A549 treated with CpdA at 1 μM for 4 hours (cell line): Measurements from ENCODE around the gene MBLAC1. TPM values are rescaled to one million over a fixed set of nuclear protein-coding genes. Genes with fewer than 3 reads are reported as not detected.

Source experiments
- total RNA-seq: library from RNA; stranded (reverse); fragments of 200-300 nt; extraction: Qiagen RNA extraction; gene quantifications from 5 replicates; pipeline ENCODE4 v1.2.3, GENCODE V29; 2022; ENCODE audit warnings: low read depth

MBLAC1 gene, protein sequence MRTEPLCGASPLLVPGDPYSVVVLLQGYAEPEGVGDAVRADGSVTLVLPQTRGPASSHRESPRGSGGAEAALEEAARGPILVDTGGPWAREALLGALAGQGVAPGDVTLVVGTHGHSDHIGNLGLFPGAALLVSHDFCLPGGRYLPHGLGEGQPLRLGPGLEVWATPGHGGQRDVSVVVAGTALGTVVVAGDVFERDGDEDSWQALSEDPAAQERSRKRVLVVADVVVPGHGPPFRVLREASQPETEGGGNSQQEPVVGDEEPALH
- 2.5 to 3.5 TPM (median 2.9 TPM) in 5 replicates for total RNA-seq

GRCh38 chr7:100126931-100127865, at the start of gene MBLAC1:
Gene MBLAC1, plus strand, starts transcription at chr7:100126967. Its CDS starts 429 bp downstream, at chr7:100127396.

DNA sequence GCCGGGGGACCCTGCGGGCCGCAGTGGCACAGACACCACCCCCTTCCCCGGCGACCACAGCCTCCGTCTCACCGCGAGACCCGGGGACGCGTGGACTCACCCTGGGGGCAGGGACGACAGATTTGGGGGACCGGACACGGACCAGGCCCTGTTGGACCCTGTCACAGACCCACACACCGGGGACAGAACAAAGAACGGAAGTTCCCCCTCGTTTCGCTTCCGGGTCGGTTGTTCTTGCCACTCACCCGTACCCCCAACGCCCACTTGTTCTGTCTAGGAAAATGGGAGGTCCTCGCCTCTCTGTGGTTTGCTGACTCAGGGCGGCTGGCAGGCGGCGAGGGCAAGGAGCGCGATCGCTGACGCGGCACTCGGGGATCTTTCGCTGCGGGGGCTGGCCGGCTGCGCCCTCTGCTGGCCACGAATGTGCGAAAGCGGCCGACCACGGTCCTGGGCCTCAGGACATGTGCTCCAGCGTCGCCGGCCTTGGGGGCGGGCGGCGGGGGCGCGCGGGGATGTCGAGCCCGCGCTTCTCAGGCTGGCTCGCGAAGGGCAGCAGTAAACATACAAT, 45.1 kb upstream of the MBLAC1 start, which contains the start of gene ZNF3:
Gene ZNF3, minus strand, starts transcription at position 189 of the 568 bp plus-strand sequence. CDS start 4,366 bp downstream, outside the sequence.

DNA sequence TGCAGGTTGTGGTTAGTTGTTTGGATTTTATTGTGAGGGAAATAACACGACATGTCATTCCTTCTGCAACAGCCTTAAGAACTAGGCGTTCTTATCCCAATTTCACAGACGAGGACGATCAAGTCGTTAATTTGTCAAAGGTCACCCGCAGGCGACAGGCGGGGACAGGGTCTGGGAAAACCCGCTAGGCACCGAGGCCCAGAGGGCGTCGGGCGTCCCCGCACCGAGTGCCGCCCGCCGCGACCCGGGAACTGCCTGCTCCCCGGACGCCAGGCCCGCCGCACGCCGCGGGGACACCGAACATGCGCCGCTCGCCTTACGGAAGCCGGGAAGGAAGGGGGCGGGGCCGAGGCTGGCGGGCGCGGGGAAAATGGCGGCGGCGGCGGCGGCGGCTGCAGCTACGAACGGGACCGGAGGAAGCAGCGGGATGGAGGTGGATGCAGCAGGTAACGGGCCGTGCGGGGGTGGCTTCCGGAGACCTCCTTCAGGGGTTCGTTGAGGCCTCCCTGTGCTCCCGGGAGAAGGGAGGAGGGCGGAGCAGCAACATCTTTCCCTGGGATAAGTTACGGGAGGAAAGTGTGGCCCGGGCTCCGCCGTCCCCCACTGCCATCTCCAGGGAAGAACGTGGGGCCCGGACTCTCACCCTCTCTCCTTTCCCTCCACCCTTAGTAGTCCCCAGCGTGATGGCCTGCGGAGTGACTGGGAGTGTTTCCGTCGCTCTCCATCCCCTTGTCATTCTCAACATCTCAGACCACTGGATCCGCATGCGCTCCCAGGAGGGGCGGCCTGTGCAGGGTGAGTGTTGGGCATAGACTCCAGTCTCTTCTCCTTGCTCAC, 37.9 kb upstream of the MBLAC1 start, which contains the start of gene COPS6:
Gene COPS6, plus strand, starts transcription at position 349 of the 837 bp plus-strand sequence. Its CDS starts 22 bp downstream, at position 371.

GRCh38 chr7:100101016-100101862, 25.5 kb upstream of the MBLAC1 start, which contains the start of the genes AP4M1 and MCM7:
Gene AP4M1, plus strand, starts transcription at chr7:100101643. Its CDS starts 72 bp downstream, at chr7:100101715.
Gene MCM7, minus strand, starts transcription at chr7:100101397. Its CDS starts 103 bp downstream, at chr7:100101294.

DNA sequence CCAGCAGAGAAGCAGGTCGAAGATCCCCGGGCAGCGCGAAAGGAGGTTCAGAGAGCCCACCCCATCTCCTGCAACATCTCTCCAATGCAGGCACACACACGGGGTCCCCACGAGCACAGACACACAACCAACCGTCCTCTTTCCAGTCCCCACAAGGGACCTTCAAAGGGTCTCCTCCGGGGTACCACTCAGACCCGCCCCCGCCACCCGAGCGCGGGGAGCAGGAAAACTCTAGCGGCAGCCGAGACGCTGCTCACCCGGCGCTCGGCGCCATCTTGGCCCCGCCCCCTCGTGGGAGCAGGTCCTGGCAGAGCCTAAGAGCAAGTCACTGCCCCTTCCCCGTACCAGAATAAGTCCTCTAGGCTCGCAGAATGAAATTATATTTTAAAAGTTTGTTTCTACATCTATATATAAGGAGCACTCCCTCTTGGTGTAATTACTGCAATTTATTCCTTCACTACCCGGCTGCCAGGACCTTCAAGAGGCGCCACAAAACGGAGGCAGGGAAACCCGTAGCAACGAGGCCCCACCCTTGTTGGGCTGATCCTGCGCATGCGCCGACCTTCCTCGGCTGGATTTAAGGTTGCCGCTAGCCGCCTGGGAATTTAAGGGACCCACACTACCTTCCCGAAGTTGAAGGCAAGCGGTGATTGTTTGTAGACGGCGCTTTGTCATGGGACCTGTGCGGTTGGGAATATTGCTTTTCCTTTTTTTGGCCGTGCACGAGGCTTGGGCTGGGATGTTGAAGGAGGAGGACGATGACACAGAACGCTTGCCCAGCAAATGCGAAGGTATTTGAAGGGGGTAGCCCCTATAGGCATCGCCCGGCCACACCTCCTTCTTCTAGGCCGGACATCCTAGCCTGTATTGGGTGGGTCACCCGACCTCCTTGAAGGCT, 7.4 kb upstream of the MBLAC1 start, which contains the start of the genes CNPY4 and TAF6:
Gene CNPY4, plus strand, starts transcription at position 563 of the 898 bp plus-strand sequence. Its CDS starts 111 bp downstream, at position 674.
Gene TAF6, minus strand, starts transcription at position 287 of the 898 bp plus-strand sequence. CDS start 5,149 bp downstream, outside the sequence.

GRCh38 chr7:100148559-100149328, 22.0 kb downstream of the MBLAC1 start, which contains the start of gene LAMTOR4:
Gene LAMTOR4, plus strand, starts transcription at chr7:100148918. Its CDS starts 55 bp downstream, at chr7:100148973.

DNA sequence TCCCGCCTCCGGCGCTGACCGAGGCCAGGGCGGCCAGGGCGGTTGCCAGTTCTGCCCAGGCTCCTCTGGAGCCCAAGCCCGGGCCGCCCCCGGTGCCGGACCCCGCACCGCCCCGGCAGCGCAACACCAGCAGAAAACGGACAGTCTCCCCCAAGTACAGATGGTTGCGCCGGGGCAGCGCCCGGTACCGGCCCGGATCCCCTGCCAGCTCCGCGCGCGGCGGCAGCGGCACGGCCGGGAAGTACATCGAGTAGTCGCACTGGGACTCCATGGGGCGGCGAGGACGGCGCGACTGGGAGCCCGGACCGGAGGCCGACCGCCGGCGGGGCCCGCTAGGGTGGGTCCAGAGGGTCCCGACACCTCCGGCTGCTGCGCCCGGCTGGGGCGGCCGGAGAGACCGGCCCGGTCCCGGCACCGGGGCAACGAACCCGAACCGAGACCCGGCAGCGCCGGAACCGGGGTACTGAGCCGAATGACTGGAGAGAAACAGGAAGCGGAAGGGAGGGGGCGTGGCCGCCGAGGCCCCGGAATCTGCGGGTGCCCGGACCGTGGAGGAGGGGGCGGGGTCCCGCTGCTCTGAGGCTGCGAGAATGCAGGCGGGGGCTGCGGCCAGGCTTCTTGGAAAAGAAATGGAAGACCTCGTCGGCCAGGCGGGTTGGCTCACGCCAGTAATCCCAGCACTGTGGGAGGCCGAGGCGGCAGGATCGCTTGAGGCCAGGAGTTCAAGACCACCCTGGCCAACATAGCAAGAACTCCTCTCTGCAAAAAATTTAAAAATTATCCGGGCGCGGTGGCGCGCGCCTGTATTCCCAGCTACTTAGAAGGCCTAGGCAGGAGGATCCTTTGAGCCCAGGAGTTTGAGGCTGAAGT, 31.7 kb downstream of the MBLAC1 start, which contains the start of gene TRAPPC14:
Gene TRAPPC14, minus strand, starts transcription at position 495 of the 870 bp plus-strand sequence. Its CDS starts 224 bp downstream, at position 271.

GRCh38 chr7:100177045-100178001, 50.6 kb downstream of the MBLAC1 start, which contains the start of the genes GPC2 and STAG3:
Gene GPC2, minus strand, starts transcription at chr7:100177381. Its CDS starts 182 bp downstream, at chr7:100177199.
Gene STAG3, plus strand, starts transcription at chr7:100177918. Its CDS starts 2,639 bp downstream, at chr7:100180557.

Other genes with a start within 250 kb of the MBLAC1 start
- gene OR2AE1, start 249.9 kb upstream of the MBLAC1 start, total RNA-seq: not detected in 5 replicates
- 25.5 to 27.8 TPM (median 26.6 TPM) in 5 replicates for gene TRIM4, start 207.4 kb upstream of the MBLAC1 start, total RNA-seq
- gene GJC3, start 197.3 kb upstream of the MBLAC1 start, total RNA-seq: 0.15 to 0.27 TPM (median 0.19 TPM) in 5 replicates
- gene AZGP1, start 150.9 kb upstream of the MBLAC1 start, total RNA-seq: not detected in 5 replicates
- gene ZKSCAN1, start 111.4 kb upstream of the MBLAC1 start, total RNA-seq: 6.6 to 11.3 TPM (median 9.3 TPM) in 5 replicates
- 10.0 to 12.2 TPM (median 10.5 TPM) in 5 replicates for gene ZSCAN21, start 77.2 kb upstream of the MBLAC1 start, total RNA-seq
- gene ZNF3, start 45.2 kb upstream of the MBLAC1 start, total RNA-seq: 17.8 to 24.8 TPM (median 18.8 TPM) in 5 replicates
- gene COPS6, start 38.0 kb upstream of the MBLAC1 start, total RNA-seq: 148 to 197 TPM (median 177 TPM) in 5 replicates
- 241 to 254 TPM (median 244 TPM) in 5 replicates for gene MCM7, start 25.6 kb upstream of the MBLAC1 start, total RNA-seq
- 14.2 to 17.9 TPM (median 16.1 TPM) in 5 replicates for gene AP4M1, start 25.3 kb upstream of the MBLAC1 start, total RNA-seq
- gene TAF6, start 7.6 kb upstream of the MBLAC1 start, total RNA-seq: 60.0 to 70.6 TPM (median 68.0 TPM) in 5 replicates
- 10.7 to 13.0 TPM (median 12.0 TPM) in 5 replicates for gene CNPY4, start 7.3 kb upstream of the MBLAC1 start, total RNA-seq
- 157 to 193 TPM (median 181 TPM) in 5 replicates for gene LAMTOR4, start 22.0 kb downstream of the MBLAC1 start, total RNA-seq
- gene TRAPPC14, start 31.8 kb downstream of the MBLAC1 start, total RNA-seq: 11.9 to 15.5 TPM (median 13.2 TPM) in 5 replicates
- 0.07 to 0.08 TPM in 2 of 5 replicates, not detected in the others for gene GAL3ST4, start 41.6 kb downstream of the MBLAC1 start, total RNA-seq
- 0.24 to 1.4 TPM (median 0.67 TPM) in 5 replicates for gene GPC2, start 50.4 kb downstream of the MBLAC1 start, total RNA-seq
- 0.18 to 0.45 TPM (median 0.26 TPM) in 4 of 5 replicates, not detected in the other for gene STAG3, start 51.0 kb downstream of the MBLAC1 start, total RNA-seq
- gene PVRIG, start 93.0 kb downstream of the MBLAC1 start, total RNA-seq: not detected in 5 replicates
- gene SPDYE3, start 180.7 kb downstream of the MBLAC1 start, total RNA-seq: not detected in 5 replicates
- 25.8 to 35.2 TPM (median 31.2 TPM) in 5 replicates for gene PILRB, start 231.2 kb downstream of the MBLAC1 start, total RNA-seq
- gene PILRA, start 246.5 kb downstream of the MBLAC1 start, total RNA-seq: 4.0 to 6.4 TPM (median 5.4 TPM) in 5 replicates